GM13977 (cell line): ENCODE results near the gene HBG2.

Source experiments
- DNase-seq: peaks from one replicate; pipeline ENCODE4 v3.0.0; 2012; ENCODE audit warnings: low spot score
- CTCF ChIP-seq: IDR thresholded peaks from 2 replicates; pipeline ENCODE4 v1.5.1; 2012; ENCODE audit warnings: mild to moderate bottlenecking, control low read depth; ENCODE audit not compliant: insufficient read depth; ENCODE audit errors: extremely low read depth, missing control alignments
- in situ Hi-C: fragments of 300-500 bp; cut with MboI; formaldehyde crosslinking; loops from one replicate; pipeline ENCODE4 v1.12.0; 2022; ENCODE audit warnings: low sequenced_read_pairs, low pct_unique_long_range_greater_than_20kb, mixed read lengths, inconsistent platforms; ENCODE audit not compliant: unreplicated experiment

HBG2 gene

GRCh38 chr11:5231111-5231510, 23.5 kb downstream of the HBG2 start:
- in situ Hi-C loops: no loop called here
- TF ChIP-seq CTCF: no peak
- no peak for DNase-seq

- no peak for TF ChIP-seq CTCF
- in situ Hi-C loops: no loop called here
- no peak for DNase-seq
Observed at GRCh38 chr11:5230266-5230665, 24.3 kb downstream of the HBG2 start.

- no peak for TF ChIP-seq CTCF
- no peak for DNase-seq
- in situ Hi-C loops: no loop called here
Observed at GRCh38 chr11:5229796-5230195, 24.8 kb downstream of the HBG2 start.

- no peak for DNase-seq
- in situ Hi-C loops: no loop called here
- no peak for TF ChIP-seq CTCF
Observed at GRCh38 chr11:5229356-5229755, 25.2 kb downstream of the HBG2 start.

GRCh38 chr11:5228124-5228523, 26.5 kb downstream of the HBG2 start:
- DNase-seq: no peak
- in situ Hi-C loops: no loop called here
- no peak for TF ChIP-seq CTCF

GRCh38 chr11:5227681-5228080, 26.9 kb downstream of the HBG2 start:
- in situ Hi-C loops: no loop called here
- DNase-seq: no peak
- no peak for TF ChIP-seq CTCF

- in situ Hi-C loops: no loop called here
- no peak for DNase-seq
- no peak for TF ChIP-seq CTCF
Observed at GRCh38 chr11:5226732-5227310, 27.8 kb downstream of the HBG2 start, which contains the start of gene HBB. HBB (minus strand) TSS chr11:5227071; CDS start chr11:5227021, 50 bp downstream.
